GM18907 (cell line): ENCODE results near the gene TOMM40L.
A peak's percentile ranks its signal among the peaks of the same experiment; 100 is the strongest.
"Not testable (repeated sequence)": the region's sequence is repeated elsewhere in the genome, so short reads cannot be mapped to it uniquely, and the experiment has no call there.

Source experiments
- ATAC-seq: cut with Tn5 transposase; IDR thresholded peaks from one replicate; pipeline ENCODE4 v1.9.1; 2021; ENCODE audit warnings: mild to moderate bottlenecking, moderate library complexity; ENCODE audit not compliant: unreplicated experiment

Gene TOMM40L

DNA sequence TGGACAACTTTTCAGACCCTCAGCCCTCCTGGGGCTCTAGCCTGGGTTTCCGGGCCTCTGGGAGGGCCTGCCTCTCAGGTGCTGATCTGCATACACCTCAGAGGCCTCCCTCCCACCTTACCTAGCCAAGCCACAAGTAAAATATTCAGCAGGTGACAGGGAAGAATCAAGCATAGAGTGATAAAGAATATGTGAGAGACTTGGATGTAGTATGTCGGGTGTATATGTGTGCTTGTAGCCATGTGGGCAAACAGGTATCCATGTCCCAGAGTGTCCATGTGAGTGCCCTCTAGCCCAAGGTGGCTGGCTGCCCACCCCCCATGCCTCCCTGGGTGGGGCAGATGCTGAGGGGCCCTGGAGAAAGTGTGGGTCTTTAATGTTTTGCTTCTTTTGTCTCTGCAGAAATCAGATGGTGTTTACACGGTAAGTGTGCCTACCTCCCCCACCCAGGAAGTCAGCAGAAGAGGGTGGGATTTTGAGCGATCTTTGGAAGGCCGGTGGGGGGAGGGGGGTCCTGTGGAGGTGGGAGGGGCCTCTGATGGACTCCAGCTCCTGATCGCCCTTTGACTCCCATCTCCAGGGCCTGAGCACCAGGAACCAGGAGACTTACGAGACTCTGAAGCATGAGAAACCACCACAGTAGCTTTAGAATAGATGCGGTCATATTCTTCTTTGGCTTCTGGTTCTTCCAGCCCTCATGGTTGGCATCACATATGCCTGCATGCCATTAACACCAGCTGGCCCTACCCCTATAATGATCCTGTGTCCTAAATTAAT lies 7.4 kb upstream of the TOMM40L start:
- no peak for ATAC-seq

DNA sequence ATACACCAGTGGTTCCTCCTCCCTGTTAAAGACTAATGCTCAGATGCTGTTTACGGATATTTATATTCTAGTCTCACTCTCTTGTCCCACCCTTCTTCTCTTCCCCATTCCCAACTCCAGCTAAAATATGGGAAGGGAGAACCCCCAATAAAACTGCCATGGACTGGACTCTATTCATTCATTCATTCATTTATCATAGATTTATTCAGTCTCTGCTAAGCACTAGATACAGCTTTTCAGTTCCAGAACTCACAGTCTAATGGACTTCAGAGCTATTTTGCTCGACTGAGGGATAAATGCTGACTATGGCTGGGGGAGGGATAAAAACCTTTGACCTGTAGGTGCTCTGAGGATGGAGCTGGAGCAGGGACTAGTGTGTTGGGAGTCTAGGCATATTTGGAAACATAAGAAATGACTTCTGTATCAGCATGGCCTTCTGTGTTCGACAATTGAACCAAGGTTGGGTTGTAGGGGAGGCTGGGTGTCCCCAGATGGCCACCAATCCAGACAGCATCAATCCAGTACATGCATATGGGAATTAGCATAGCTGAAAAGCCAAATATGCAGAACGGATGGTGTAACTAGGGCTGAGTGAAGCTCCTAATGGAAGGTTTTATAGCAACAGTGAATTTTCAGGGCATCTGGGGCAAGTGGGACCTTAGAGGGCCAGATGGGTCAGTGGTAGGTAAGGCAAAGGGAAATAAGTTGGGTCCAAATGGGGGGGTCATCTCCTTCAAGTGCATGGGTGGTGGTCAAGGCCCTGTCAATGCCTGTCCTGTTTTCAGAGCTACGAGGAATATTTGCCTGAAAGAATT lies 6.6 kb upstream of the TOMM40L start:
- ATAC-seq, result no peak

DNA sequence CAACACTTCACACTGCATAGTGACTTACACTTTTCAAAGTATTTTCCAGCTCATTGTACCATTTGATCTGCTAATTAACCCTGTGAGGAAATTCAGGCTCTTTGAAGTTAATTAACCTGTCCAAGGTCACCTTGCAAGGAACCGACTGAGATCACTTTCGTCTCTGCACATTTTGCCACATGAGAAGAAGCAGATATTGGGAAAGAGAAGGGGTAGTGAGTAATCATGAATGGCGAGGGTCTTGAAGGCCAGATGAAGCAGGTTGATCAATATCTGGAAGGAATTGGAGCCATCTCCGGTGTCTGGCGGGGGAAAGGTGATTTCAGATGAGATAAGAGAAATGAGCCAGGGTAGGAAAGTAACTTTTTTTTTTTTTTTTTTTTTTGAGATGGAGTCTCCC lies 5.9 kb upstream of the TOMM40L start:
- ATAC-seq, result no peak

- ATAC-seq, result no peak
Observed at GRCh38 chr1:161222175-161223019, 3.5 kb upstream of the TOMM40L start.

GRCh38 chr1:161223805-161224694 lies 1.8 kb upstream of the TOMM40L start:
- ATAC-seq, result no peak

GRCh38 chr1:161224695-161225087 lies 1.2 kb upstream of the TOMM40L start:
- not testable (repeated sequence) for ATAC-seq

DNA sequence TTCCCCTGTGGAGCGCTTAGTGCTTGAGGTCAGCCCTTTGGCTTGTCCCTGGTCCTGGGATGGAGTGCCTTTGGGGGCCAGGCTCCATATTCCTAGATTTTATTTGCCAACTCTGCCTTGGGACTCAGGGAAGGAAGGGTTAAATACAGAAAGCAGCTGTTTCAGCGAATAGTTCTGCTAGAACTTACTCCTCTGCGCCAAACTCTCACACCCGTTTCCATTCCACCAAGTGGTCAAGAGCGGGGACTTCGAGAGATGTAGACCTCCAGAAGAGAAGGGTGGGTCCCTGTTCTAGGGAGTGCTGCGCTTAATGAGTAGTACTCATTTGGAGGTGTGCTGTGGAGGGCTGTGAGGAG lies 704 bp upstream of the TOMM40L start:
- ATAC-seq, result no peak

GRCh38 chr1:161226320-161226711 lies 456 bp downstream of the TOMM40L start:
- ATAC-seq, result no peak

- ATAC-seq, result no peak
Observed at GRCh38 chr1:161226759-161227158, 899 bp downstream of the TOMM40L start.

GRCh38 chr1:161227196-161227871 lies 1.5 kb downstream of the TOMM40L start:
- ATAC-seq, result peak; percentile 40

DNA sequence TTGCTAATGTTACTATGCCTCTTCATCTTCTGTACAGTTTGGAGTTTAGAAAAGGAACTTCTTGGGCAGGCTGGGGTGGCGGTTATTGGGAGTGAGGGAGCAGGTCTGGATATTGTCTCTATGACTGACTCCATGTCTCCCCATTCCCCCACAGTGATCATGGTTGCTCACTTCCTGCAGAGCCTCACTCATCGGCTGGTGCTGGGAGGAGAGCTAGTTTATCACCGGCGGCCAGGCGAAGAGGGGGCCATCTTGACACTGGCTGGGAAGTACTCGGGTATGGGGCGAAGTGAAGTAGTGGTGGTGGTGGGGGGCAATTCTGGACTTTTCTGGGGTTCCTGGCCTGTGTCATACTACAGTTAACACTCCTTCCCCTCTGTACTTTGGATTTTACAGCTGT lies 2.2 kb downstream of the TOMM40L start:
- no peak for ATAC-seq

DNA sequence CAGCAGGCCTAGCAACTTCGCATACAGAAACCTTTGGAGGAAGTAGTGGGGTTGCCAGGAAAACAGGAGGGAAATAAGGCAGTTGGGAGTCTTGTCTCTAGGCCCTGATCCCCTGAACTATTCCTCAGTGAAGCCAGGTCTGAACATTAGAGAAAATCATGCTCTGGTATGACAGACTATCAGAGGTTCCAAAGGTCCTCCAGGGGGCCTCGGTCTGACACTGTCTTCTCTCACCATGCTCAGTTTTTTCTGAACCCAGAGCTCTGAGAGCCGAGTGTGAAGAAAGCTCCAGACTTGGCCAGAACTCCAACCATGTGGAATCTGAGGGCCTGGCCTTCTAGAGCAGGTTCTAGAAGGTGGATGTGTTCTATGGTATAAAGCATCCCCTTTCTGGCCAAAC lies 4.0 kb downstream of the TOMM40L start:
- ATAC-seq, result no peak

DNA sequence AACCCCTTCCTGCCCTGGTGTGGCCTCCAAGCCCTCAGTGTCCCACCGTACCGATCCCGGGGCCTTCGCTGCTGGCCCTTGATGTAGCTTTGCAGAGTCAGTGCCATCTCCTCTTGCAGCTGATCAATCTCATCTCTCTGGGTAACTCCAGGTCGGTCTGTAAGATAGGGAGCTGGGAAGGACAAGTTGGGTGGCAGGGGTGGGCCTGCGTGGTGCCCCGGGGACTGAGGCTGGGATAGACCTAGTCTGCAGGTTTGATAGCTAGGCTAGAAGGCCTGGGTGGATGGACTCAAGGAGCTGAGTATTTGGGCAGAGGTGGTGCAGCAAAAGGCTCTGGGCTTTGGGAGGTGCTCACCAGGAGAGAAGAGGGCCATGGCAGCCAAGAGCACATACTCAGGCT lies 4.9 kb downstream of the TOMM40L start:
- ATAC-seq, result no peak

DNA sequence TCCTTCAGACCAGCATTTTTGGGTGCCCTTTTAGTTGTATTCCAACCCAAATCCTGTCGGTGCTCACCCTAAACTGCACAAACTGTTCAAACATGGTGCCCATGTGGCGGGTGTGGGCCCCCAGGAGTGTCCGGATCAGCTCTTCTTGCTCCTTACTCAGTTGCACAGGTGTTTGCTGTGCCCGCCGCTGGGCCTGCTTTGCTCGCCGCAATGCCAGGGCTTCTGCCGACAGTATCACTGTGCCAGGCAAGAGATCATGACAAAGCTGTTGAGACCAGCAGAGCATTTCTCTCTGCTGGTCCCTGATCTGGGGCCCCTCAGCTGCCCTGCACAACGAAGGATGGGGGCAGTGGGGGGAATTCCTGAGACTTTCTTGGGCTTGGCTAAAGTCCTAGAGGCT lies 7.2 kb downstream of the TOMM40L start:
- ATAC-seq, result no peak

GRCh38 chr1:161235957-161236775 lies 10.3 kb downstream of the TOMM40L start:
- ATAC-seq, result no peak

GRCh38 chr1:161238039-161238473 lies 12.2 kb downstream of the TOMM40L start, which contains the start of gene NR1I3:
NR1I3 (minus strand) TSS chr1:161238203; CDS start chr1:161236565, 1,638 bp downstream.
- ATAC-seq, result no peak

GRCh38 chr1:161241682-161242081 lies 15.8 kb downstream of the TOMM40L start:
- ATAC-seq, result no peak

DNA sequence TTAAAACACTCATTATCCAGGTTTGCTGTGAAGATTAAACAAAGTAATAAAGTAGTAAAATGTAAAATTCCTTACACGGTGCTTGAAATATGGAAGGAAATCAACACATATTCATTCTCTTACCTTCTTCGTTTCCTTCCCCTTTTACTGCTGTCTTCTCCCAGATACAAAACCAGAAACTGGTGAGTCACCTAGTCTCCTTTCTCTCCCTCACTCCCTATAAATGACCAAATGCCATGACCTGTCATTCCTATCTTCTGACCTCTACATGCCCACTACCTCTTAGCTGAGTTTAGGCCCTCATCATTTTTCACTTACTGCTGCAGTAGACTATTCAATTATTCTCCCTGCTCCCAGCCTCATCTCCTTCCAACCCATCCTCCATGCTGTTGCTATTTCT lies 16.5 kb downstream of the TOMM40L start:
- ATAC-seq, result no peak

DNA sequence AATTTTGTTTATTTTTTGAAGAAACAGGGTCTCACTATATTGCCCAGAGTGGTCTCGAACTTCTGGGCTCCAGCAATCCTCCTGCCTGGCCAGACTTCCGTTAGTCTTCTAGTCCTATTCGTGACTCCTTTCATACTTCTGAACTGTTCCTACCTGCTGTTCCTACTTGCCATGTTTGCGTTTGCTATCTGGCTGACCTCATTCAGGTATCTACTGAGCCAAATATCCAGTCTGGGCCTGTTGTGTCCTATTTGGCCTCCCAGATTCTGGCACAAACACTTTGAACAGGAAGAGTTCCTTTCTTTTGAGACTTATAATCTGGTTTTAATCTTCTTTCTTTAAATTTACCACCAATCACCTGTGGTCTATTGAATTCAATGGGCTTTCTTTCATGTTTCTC lies 19.0 kb downstream of the TOMM40L start:
- ATAC-seq, result no peak
